SK-N-SH treated with all-trans-retinoic acid at 6 μM for 48 hours (cell line): ENCODE data around the gene ACSM2A.

ENCODE experiments used
- ARNTL ChIP-seq: fragments of 450-650 bp; formaldehyde crosslinking; IDR thresholded peaks from 2 replicates; pipeline ENCODE4 v1.5.0; 2020; ENCODE audit warnings: low read depth, mild to moderate bottlenecking, moderate library complexity, borderline replicate concordance
- CREB5 ChIP-seq: fragments of 250-450 bp; sonication (Bioruptor Pico); IDR thresholded peaks from 2 replicates; pipeline ENCODE4 v1.5.1; 2020; ENCODE audit warnings: low read depth, mild to moderate bottlenecking, moderate library complexity
- ESRRG ChIP-seq: fragments of 250-450 bp; sonication (Bioruptor Pico); IDR thresholded peaks from 2 replicates; pipeline ENCODE4 v1.6.1; 2021; ENCODE audit warnings: mild to moderate bottlenecking
- PPARA ChIP-seq: fragments of 250-450 bp; sonication (Bioruptor Pico); IDR thresholded peaks from 2 replicates; pipeline ENCODE4 v1.5.0; 2020; ENCODE audit warnings: mild to moderate bottlenecking, borderline replicate concordance
- TCF4 ChIP-seq: fragments of 250-450 bp; sonication (Bioruptor Pico); IDR thresholded peaks from 2 replicates; pipeline ENCODE4 v1.8.0; 2021; ENCODE audit warnings: mild to moderate bottlenecking, moderate library complexity, borderline replicate concordance
- TSHZ2 ChIP-seq: fragments of 250-450 bp; sonication (Bioruptor Pico); IDR thresholded peaks from 2 replicates; pipeline ENCODE4 v1.5.0; 2020; ENCODE audit warnings: mild to moderate bottlenecking, moderate library complexity
- ZC3H10 ChIP-seq: fragments of 250-450 bp; sonication (Bioruptor Pico); IDR thresholded peaks from 2 replicates; pipeline ENCODE4 v1.5.1; 2021; ENCODE audit warnings: mild to moderate bottlenecking, moderate library complexity
- ZFP3 ChIP-seq: fragments of 250-450 bp; sonication (Bioruptor Pico); IDR thresholded peaks from 2 replicates; pipeline ENCODE4 v1.5.0; 2020; ENCODE audit warnings: mild to moderate bottlenecking, moderate library complexity

GRCh38 chr16:20515688-20516090 lies 64.4 kb downstream of the ACSM2A start:
- TF ChIP-seq ARNTL (no peak), ESRRG (CRISPR knock-in tag) (no peak), TCF4 (CRISPR knock-in tag) (no peak), ZFP3 (no peak), PPARA (CRISPR knock-in tag) (no peak), TSHZ2 (CRISPR knock-in tag) (no peak), CREB5 (CRISPR knock-in tag) (no peak), ZC3H10 (CRISPR knock-in tag) (no peak)
